Activated B cell treated with CpG ODN at 0.5 μM for 24 hours (primary cell): ENCODE data around the gene TTC21A. TPM values are rescaled to one million over a fixed set of nuclear protein-coding genes. Genes with fewer than 3 reads are reported as not detected.
"Not testable (repeated sequence)": the region's sequence is repeated elsewhere in the genome, so short reads cannot be mapped to it uniquely, and the experiment has no call there.

Source experiments
- ATAC-seq: fragments of 200-7000 bp; cut with Tn5 transposase; one replicate; pipeline ENCODE4 v1.10.0; 2021; ENCODE audit warnings: low read depth, mild to moderate bottlenecking, moderate library complexity
- CTCF ChIA-PET: fragments of 350-600 bp; sonication (Branson Sonifier 250); formaldehyde crosslinking; loops from one replicate; lab custom pipeline; 2021; ENCODE audit warnings: antibody characterized with exemption; lab: Charles Lee
- POLR2A ChIA-PET: fragments of 350-600 bp; sonication (Branson Sonifier 250); formaldehyde crosslinking; loops from one replicate; lab custom pipeline; 2021; ENCODE audit warnings: antibody characterized with exemption; lab: Charles Lee
- DNase-seq: peaks from one replicate; pipeline ENCODE4 v3.0.0; 2022
- H3K27ac Mint-ChIP-seq: one replicate; pipeline ENCODE4 v1.8.0; 2020; ENCODE audit warnings: mixed read lengths
- H3K27me3 Mint-ChIP-seq: one replicate; pipeline ENCODE4 v1.8.0; 2021; ENCODE audit warnings: mixed read lengths
- H3K36me3 Mint-ChIP-seq: one replicate; pipeline ENCODE4 v1.8.0; 2021; ENCODE audit warnings: low read depth, mixed read lengths
- H3K4me1 Mint-ChIP-seq: one replicate; pipeline ENCODE4 v1.8.0; 2021; ENCODE audit warnings: mixed read lengths
- H3K4me3 Mint-ChIP-seq: one replicate; pipeline ENCODE4 v1.8.0; 2020; ENCODE audit warnings: mild to moderate bottlenecking, mixed read lengths
- H3K9me3 Mint-ChIP-seq: one replicate; pipeline ENCODE4 v1.8.0; 2020; ENCODE audit warnings: mixed read lengths
- CTCF ChIP-seq: fragments of 200-600 bp; IDR thresholded peaks from one replicate; pipeline ENCODE4 v1.8.0; 2022; ENCODE audit warnings: antibody characterized with exemption, mild to moderate bottlenecking
- intact Hi-C: fragments of 100-400 bp; cut with micrococcal nuclease; formaldehyde crosslinking; loops from one replicate; pipeline ENCODE4 v1.15.1; 2024
- total RNA-seq: library from RNA; stranded (reverse); gene quantifications from 2 replicates; pipeline ENCODE4 v1.2.3, GENCODE V29; 2022

Gene TTC21A
- total RNA-seq, 1 donor from 2014 or later, result 15.9 TPM

GRCh38 chr3:39166134-39166710 lies 58.7 kb downstream of the TTC21A start:
- Mint-ChIP-seq H3K27me3 (no peaks in the 10 kb centered on the region), H3K4me3 (no peak overlapping the region), H3K4me1 (no peaks in the 10 kb centered on the region), H3K9me3 (peaks cover 2% of the 10 kb centered on the region), H3K36me3 (no peaks in the 10 kb centered on the region), H3K27ac (no peak overlapping the region)
- ATAC-seq, result no peak
- intact Hi-C loops, result no loop called here
- ChIA-PET CTCF (interaction anchor here (0.9 kb wide), 1 partner anchor 40 kb away, joined by 3 read pairs; no protein-coding TSS in a partner anchor), POLR2A (no interaction called here)
- DNase-seq, result no peak
- no peak for TF ChIP-seq CTCF

- peaks cover 2% of the 10 kb centered on the region for H3K9me3 Mint-ChIP-seq
- CTCF ChIA-PET, result interaction anchor here (1.1 kb wide), 1 partner anchor 121 kb away, joined by 3 read pairs; no protein-coding TSS in a partner anchor
- no peak for ATAC-seq
- H3K4me3 Mint-ChIP-seq, result no peak overlapping the region
- TF ChIP-seq CTCF, result no peak
- H3K36me3 Mint-ChIP-seq, result no peaks in the 10 kb centered on the region
- H3K4me1 Mint-ChIP-seq, result no peaks in the 10 kb centered on the region
- intact Hi-C loops, result no loop called here
- no peak for DNase-seq
- H3K27me3 Mint-ChIP-seq, result no peaks in the 10 kb centered on the region
- POLR2A ChIA-PET, result interaction anchor here (0.6 kb wide), 1 partner anchor 49 kb away, joined by 5 read pairs; no protein-coding TSS in a partner anchor
- H3K27ac Mint-ChIP-seq, result no peak overlapping the region
These were observed 59.6 kb downstream of the TTC21A start for GRCh38 chr3:39166932-39167532.

- no peak for DNase-seq
- Mint-ChIP-seq H3K27ac (no peak overlapping the region), H3K27me3 (no peaks in the 10 kb centered on the region), H3K9me3 (peaks cover under 1% of the 10 kb centered on the region), H3K36me3 (no peaks in the 10 kb centered on the region), H3K4me1 (no peaks in the 10 kb centered on the region), H3K4me3 (no peak overlapping the region)
- TF ChIP-seq CTCF, result no peak
- intact Hi-C loops, result no loop called here
- ChIA-PET POLR2A (no interaction called here), CTCF (interaction anchor here (0.5 to 1.1 kb wide), 2 partner anchors 66 to 120 kb away, joined by 3 read pairs; no protein-coding TSS in a partner anchor)
- ATAC-seq, result no peak
These were observed 60.8 kb downstream of the TTC21A start for GRCh38 chr3:39168156-39168780.

DNA sequence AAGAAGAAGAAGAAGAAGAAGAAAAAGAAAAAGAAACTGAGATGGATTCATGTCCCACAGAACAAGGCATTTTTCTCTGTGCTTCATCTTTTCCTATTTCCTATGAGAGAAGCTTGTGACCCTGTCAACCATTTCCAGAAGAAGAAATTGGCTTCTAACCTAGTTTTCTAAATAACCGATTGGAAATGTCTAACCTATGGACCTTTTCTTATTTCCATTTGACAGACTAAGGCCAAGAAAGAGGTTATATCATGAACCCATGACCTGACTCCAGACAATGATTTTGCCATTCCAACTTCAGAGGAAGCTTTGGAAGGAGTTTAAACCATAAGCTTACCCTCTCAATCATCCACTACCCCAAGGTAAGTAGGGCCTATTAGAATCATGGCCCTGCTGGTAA lies 62.2 kb downstream of the TTC21A start:
- DNase-seq (no peak), ATAC-seq (no peak)
- intact Hi-C loops, result no loop called here
- POLR2A ChIA-PET, result interaction anchor here (1.6 kb wide), 1 partner anchor 119 kb away, joined by 7 read pairs; no protein-coding TSS in a partner anchor
- Mint-ChIP-seq H3K4me1 (no peaks in the 10 kb centered on the region), H3K9me3 (no peaks in the 10 kb centered on the region), H3K27ac (no peak overlapping the region), H3K4me3 (no peak overlapping the region), H3K27me3 (no peaks in the 10 kb centered on the region), H3K36me3 (no peaks in the 10 kb centered on the region)
- no peak for TF ChIP-seq CTCF
- CTCF ChIA-PET, result no interaction called here

DNA sequence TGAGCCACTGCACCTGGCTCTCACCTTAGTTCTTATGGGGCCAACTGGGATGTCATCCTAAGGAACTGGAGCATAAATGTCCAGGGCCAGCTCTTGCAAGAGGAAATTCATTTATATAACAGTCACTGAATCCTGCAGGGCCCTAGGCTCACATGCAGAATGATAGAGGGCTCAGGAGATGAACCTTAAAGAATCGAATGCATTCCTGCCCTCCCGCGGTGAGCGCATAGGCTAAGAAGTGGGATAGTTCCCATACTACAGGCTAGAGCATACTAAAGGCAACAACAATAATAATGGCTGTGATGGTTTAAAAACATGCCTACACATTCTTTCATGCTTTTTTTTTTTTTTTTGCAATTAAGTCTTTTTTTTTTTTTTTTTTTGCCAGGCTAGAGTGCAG lies 63.0 kb downstream of the TTC21A start:
- intact Hi-C loops, result no loop called here
- ChIA-PET POLR2A (interaction anchor here (1.6 kb wide), 1 partner anchor 118 kb away, joined by 7 read pairs; no protein-coding TSS in a partner anchor), CTCF (no interaction called here)
- Mint-ChIP-seq H3K4me1 (no peaks in the 10 kb centered on the region), H3K9me3 (no peaks in the 10 kb centered on the region), H3K4me3 (no peak overlapping the region), H3K36me3 (no peaks in the 10 kb centered on the region), H3K27ac (no peak overlapping the region), H3K27me3 (no peaks in the 10 kb centered on the region)
- no peak for TF ChIP-seq CTCF
- ATAC-seq (no peak), DNase-seq (no peak)

DNA sequence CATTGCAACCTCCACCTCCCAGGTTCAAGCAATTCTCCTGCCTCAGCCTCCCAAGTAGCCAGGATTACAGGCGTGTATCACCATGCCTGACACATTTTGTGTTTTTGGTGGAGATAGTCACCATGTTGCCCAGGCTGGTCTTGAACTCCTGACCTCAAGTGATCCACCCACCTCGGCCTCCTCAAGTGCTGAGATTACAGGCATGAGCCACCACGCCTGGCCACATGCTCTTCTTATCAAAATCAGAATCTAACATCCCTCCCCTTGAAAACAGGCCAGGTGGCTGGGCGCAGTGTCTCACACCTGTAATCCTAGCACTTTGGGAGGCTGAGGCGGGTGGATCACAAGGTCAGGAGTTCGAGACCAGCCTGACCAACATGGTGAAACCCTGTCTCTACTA lies 63.4 kb downstream of the TTC21A start:
- CTCF ChIA-PET, intact Hi-C loops, H3K36me3 Mint-ChIP-seq, ATAC-seq, H3K27ac Mint-ChIP-seq, DNase-seq, H3K4me1 Mint-ChIP-seq, H3K27me3 Mint-ChIP-seq, H3K9me3 Mint-ChIP-seq, H3K4me3 Mint-ChIP-seq: not testable (repeated sequence)
- POLR2A ChIA-PET, result interaction anchor here (1.6 kb wide), 1 partner anchor 118 kb away, joined by 7 read pairs; no protein-coding TSS in a partner anchor
